Heart left ventricle (tissue), 16 donors: ENCODE results near the gene GNAS. TPM values are rescaled to one million over a fixed set of nuclear protein-coding genes. Genes with fewer than 3 reads are reported as not detected.

ENCODE experiments used
- ATAC-seq, 4 donors: fragments of 200-7000 bp; cut with Tn5 transposase; one replicate each; pipeline ENCODE4 v1.9.1; 2020 to 2022; ENCODE audit warnings: moderate library complexity in 4 of 4, mild to moderate bottlenecking in 3 of 4, moderate number of reproducible peaks in 1 of 4
- DNase-seq, 5 donors: peaks; one replicate each; pipeline ENCODE4 v3.0.0-alpha.2; 2020
- H3K27ac ChIP-seq, 12 donors: fragments of 200-600 bp; sonication (generic) in 4 of 12; one replicate each; pipeline versions ENCODE4 v1.5.0 to v1.8.0; 2016 to 2022; ENCODE audit warnings: mild to moderate bottlenecking in 2 of 12
- H3K27me3 ChIP-seq, 9 donors: fragments of 200-600 bp; sonication (generic) in 2 of 9; one replicate each; pipeline versions ENCODE4 v1.5.1 to v1.8.0; 2016 to 2022; ENCODE audit warnings: mild to moderate bottlenecking in 3 of 9
- H3K36me3 ChIP-seq, 9 donors: fragments of 200-600 bp; sonication (generic) in 2 of 9; one replicate each; pipeline versions ENCODE4 v1.5.0 to v1.8.0; 2018 to 2022; ENCODE audit warnings: mild to moderate bottlenecking in 2 of 9
- H3K4me1 ChIP-seq, 12 donors: fragments of 200-600 bp; sonication (generic) in 4 of 12; one replicate each; pipeline versions ENCODE4 v1.5.0 to v1.8.0; 2016 to 2022; ENCODE audit warnings: mild to moderate bottlenecking in 3 of 12
- H3K4me3 ChIP-seq, 12 donors: fragments of 200-600 bp; sonication (generic) in 4 of 12; one replicate each; pipeline versions ENCODE4 v1.5.0 to v1.8.0; 2017 to 2022; ENCODE audit warnings: mild to moderate bottlenecking in 9 of 12, moderate library complexity in 4 of 12
- H3K9me3 ChIP-seq, 12 donors: fragments of 200-600 bp; sonication (generic) in 4 of 12; one replicate each; pipeline versions ENCODE4 v1.5.0 to v1.8.0; 2016 to 2022; ENCODE audit warnings: mild to moderate bottlenecking in 1 of 12
- POLR2A ChIP-seq, 2 donors: fragments of 450-650 bp; IDR thresholded peaks; one replicate each; pipeline ENCODE4 v1.6.1; 2017; ENCODE audit warnings: antibody characterized with exemption in 2 of 2, mild to moderate bottlenecking in 2 of 2, moderate library complexity in 2 of 2
- WGBS, 4 donors: extraction: QIAGEN DNeasy Blood & Tissue Kit in 2 of 4; methylation state at CpG; one replicate each; pipeline versions ENCODE4 v1.1.5 to v1.1.7; 2013 to 2018; 5-methylcytosine and 5-hydroxymethylcytosine counted together
- intact Hi-C, 10 donors: fragments of 100-400 bp; cut with DNase I; formaldehyde crosslinking; loops; one replicate each; pipeline versions ENCODE4 v1.11.1 to v1.14.2; 2022
- polyA plus RNA-seq, 2 donors: library from polyadenylated mRNA; stranded (reverse); fragments of 200-250 nt; gene quantifications; one replicate each; pipeline ENCODE4 v1.2.3, GENCODE V29; 2013
- total RNA-seq, 9 donors: library from RNA; depleted of rRNA in 2 of 9; stranded (reverse); fragments of >200 nt in 2 of 9; fragmentation: NEBNext Ultra II Directional in 3 of 9; extraction: Animal tissue kit (Norgen Biotek cat#: 25700) in 3 of 9; gene quantifications; one replicate each; pipeline versions ENCODE4 v1.1.0 to v1.2.4, GENCODE V29; 2016 to 2023
- TF ChIP-seq, protein P1 (sequence below), 12 donors: fragments of 200-600 bp; sonication (generic) in 4 of 12; IDR thresholded peaks; one replicate each; pipeline versions ENCODE4 v1.5.0 to v1.8.0; 2018 to 2022; ENCODE audit warnings: antibody characterized with exemption in 12 of 12, mild to moderate bottlenecking in 5 of 12
- donor health status: ischemic (EF 13 %, LVEDD 7.1; RV severe dilation, severe dysfunction).
- donor health status: healthy with polysubstance abuse.
- donor health status: DM: no; HTN: yes; CAD: no.
- donor health status: DM: no; HTN: no; CAD: no.
- donor health status: ischemic (EF 25% LVEDD 6.9; RV normal size, moderate dysfunction).
- donor health status: ischemic (EF 25% LVEDD 5.7; RV mildly dilated, moderate dysfunction).
- donor health status: healthy.
- donor health status: DM: yes; HTN: yes; CAD: no.
- donor health status: ischemic (EF 35%, LVEDD 5.7; RV mildly dilated, moderate dysfunction).
- donor health status: nonischemic (EF 11% LVEDD 7.7; RV severe dilation, severe dysfunction).
- donor health status: DM: yes; HTN: yes; CAD: no.
- donor health status: PGD.
- donor health status: ischemic (EF 29% LVEDD 5.4; RV normal size, mild dysfunction).
- donor health status: nonischemic (EF 23%, LVEDD 6.1; RV moderate dilation, normal function).

The GNAS gene
- total and polyA plus RNA-seq, 11 donors, result 1,246 to 2,999 (median 1,604) TPM

DNA sequence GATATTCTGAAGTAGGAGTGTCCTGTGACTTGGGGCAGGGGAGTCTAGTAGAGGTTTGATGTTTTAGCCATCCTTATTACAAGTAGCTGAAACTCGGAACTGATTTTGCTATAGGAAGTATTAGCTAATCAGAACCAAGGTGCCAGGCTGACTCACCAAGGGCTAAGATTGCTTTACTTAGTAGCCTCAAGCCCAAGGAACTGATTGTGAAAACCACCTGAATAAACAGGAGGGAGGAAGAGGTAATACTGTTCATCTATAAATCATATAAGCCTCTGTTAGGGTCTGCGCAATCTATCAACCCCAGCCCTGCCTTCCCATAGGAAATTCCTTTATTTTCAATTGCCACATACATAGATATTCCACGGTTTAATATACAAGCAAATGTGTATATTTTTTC lies 54.4 kb downstream of the GNAS start:
- WGBS, 4 donors, result 28 to 51% (median 37%) methylated on average over 3 of the region's 3 CpGs
- Histone ChIP-seq H3K4me1 (peaks cover 0 to 79% (median 56%) of the 10 kb centered on the region in 12 donors), H3K9me3 (no peaks in the 10 kb centered on the region), H3K27me3 (no peaks in the 10 kb centered on the region), H3K4me3 (peak overlapping the region in 9 of 12 donors; percentile 5 to 46 (median 30)), H3K27ac (peak overlapping the region; percentile 64 to 93 (median 84)), H3K36me3 (peaks cover 10 to 91% (median 78%) of the 10 kb centered on the region in 9 donors)
- no peak for TF ChIP-seq POLR2A (IDR thresholded peaks at IDR 0.05)
- TF ChIP-seq, protein P1, sequence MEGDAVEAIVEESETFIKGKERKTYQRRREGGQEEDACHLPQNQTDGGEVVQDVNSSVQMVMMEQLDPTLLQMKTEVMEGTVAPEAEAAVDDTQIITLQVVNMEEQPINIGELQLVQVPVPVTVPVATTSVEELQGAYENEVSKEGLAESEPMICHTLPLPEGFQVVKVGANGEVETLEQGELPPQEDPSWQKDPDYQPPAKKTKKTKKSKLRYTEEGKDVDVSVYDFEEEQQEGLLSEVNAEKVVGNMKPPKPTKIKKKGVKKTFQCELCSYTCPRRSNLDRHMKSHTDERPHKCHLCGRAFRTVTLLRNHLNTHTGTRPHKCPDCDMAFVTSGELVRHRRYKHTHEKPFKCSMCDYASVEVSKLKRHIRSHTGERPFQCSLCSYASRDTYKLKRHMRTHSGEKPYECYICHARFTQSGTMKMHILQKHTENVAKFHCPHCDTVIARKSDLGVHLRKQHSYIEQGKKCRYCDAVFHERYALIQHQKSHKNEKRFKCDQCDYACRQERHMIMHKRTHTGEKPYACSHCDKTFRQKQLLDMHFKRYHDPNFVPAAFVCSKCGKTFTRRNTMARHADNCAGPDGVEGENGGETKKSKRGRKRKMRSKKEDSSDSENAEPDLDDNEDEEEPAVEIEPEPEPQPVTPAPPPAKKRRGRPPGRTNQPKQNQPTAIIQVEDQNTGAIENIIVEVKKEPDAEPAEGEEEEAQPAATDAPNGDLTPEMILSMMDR (IDR thresholded peaks at IDR 0.05), result no peak
- intact Hi-C loops, result loop anchor here in 5 of 10 donors (2.0 to 5.0 kb wide), 3 partner anchors 14 to 125 kb away; partner anchors contain the start of genes NELFCD (in 5 of the 5) and ATP5F1E (in 1 of the 5)
- ATAC-seq (peak in 1 of 4 donors; percentile 3), DNase-seq (no peak)

DNA sequence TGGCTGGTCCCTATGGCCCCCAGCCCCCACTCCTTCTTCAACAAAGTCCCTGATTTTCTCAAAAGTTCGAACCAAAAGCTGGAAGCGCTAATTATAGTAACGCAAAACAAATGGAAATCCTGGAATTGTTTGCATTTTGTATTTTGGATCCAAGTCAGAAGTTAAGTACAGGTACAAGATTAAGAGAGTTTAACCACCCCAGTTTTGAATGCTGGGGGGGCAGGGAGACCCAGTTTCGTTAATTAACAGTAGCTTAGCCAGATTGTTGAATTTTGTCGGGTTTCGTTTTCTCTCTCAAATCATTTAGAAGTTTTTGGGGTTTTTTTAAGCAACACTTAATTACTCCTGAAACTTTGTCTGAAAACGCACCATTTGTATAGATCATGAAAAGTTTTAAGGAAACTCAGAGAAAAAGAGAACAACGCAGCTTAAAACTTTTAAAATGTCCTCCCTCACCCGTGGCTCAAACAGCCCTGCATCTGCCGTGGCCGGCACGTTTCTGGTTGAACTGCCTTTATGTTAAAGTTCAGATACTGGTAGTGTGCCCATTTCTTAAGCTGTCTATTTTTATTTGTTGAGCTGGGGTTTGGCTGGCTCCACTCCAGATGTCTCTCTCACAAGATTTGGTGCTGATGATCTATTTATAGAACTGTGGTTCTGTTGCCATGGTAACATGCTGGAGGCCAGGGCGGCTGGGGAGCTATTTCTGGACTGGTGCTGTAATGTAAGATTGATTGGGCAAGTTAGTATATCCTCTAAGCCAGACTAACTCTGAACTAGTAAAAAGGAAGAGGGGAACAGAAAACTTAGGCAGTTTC lies 55.0 kb downstream of the GNAS start:
- H3K4me1 ChIP-seq, result peaks cover 0 to 73% (median 51%) of the 10 kb centered on the region in 12 donors
- peak; percentile 91 to 98 (median 94) for ATAC-seq
- H3K27me3 ChIP-seq, result no peaks in the 10 kb centered on the region
- H3K9me3 ChIP-seq, result no peaks in the 10 kb centered on the region
- DNase-seq, result peak; percentile 86 to 94 (median 94)
- H3K4me3 ChIP-seq, result peak overlapping the region in 9 of 12 donors; percentile 5 to 46 (median 30)
- peaks cover 10 to 90% (median 79%) of the 10 kb centered on the region in 9 donors for H3K36me3 ChIP-seq
- peak overlapping the region; percentile 64 to 93 (median 84) for H3K27ac ChIP-seq
- TF ChIP-seq, protein P1 (IDR thresholded peaks at IDR 0.05), result no peak
- TF ChIP-seq POLR2A (IDR thresholded peaks at IDR 0.05), result no peak
- intact Hi-C loops, result loop anchor here in 5 of 10 donors (2.0 to 5.0 kb wide), 4 partner anchors 15 to 125 kb away; partner anchors contain the start of genes NELFCD (in 5 of the 5) and ATP5F1E (in 1 of the 5)
- 9 to 14% (median 10%) methylated on average over 13 of the region's 13 CpGs for WGBS, 4 donors

DNA sequence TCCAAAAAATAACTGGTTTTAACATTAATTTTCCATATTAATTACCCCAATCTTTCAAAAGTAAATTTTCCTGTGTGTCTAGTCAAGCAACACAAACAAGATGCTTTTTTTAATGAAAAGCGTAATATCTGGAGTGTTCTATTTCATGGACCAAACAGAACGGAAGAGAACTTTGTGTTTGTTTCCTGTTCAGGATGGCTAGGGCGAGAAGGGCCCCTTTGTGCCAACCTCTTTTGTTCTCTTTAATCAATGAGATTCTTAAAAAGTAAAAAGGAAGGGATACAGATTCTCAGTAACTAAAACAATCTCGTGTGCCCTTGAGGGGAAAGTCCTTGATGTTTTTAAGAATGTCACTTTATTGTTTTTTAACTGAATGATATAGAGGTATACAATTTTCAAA lies 55.7 kb downstream of the GNAS start:
- Histone ChIP-seq H3K9me3 (no peaks in the 10 kb centered on the region), H3K36me3 (peaks cover 10 to 88% (median 79%) of the 10 kb centered on the region in 9 donors), H3K4me1 (peaks cover 0 to 66% (median 44%) of the 10 kb centered on the region in 12 donors), H3K4me3 (peak overlapping the region in 9 of 12 donors; percentile 5 to 46 (median 30)), H3K27me3 (no peaks in the 10 kb centered on the region), H3K27ac (peak overlapping the region; percentile 64 to 93 (median 84))
- intact Hi-C loops, result loop anchor here in 5 of 10 donors (2.0 to 5.0 kb wide), 3 partner anchors 17 to 124 kb away; partner anchors contain the start of genes NELFCD (in 5 of the 5) and ATP5F1E (in 1 of the 5)
- 19 to 26% (median 24%) methylated on average over 4 of the region's 4 CpGs for WGBS, 4 donors
- no peak for DNase-seq
- TF ChIP-seq, protein P1 (IDR thresholded peaks at IDR 0.05), result no peak
- no peak for TF ChIP-seq POLR2A (IDR thresholded peaks at IDR 0.05)
- peak in 1 of 4 donors; percentile 18 for ATAC-seq

DNA sequence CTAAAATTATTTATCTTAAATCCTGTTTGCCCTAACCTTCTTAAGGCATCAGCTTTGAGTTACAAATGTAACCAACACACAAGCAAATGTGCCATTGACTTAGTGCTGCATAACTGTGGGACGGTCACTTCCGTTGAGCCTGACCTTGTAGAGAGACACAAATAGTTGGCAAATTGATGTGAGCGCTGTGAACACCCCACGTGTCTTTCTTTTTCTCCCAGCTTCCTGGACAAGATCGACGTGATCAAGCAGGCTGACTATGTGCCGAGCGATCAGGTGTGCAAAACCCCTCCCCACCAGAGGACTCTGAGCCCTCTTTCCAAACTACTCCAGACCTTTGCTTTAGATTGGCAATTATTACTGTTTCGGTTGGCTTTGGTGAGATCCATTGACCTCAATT lies 56.4 kb downstream of the GNAS start:
- no peaks in the 10 kb centered on the region for H3K9me3 ChIP-seq
- TF ChIP-seq POLR2A (IDR thresholded peaks at IDR 0.05), result no peak
- TF ChIP-seq, protein P1 (IDR thresholded peaks at IDR 0.05), result no peak
- peak overlapping the region in 1 of 12 donors; percentile 31 for H3K4me3 ChIP-seq
- WGBS, 4 donors, result 55 to 63% (median 62%) methylated on average over 9 of the region's 9 CpGs
- H3K27ac ChIP-seq, result peak overlapping the region; percentile 64 to 93 (median 84)
- H3K27me3 ChIP-seq, result no peaks in the 10 kb centered on the region
- ATAC-seq (peak in 3 of 4 donors; percentile 30 to 44 (median 33)), DNase-seq (no peak)
- intact Hi-C loops, result loop anchor here in 5 of 10 donors (2.0 to 5.0 kb wide), 3 partner anchors 18 to 123 kb away; partner anchors contain the start of genes NELFCD (in 5 of the 5) and ATP5F1E (in 1 of the 5)
- peaks cover 10 to 81% (median 73%) of the 10 kb centered on the region in 9 donors for H3K36me3 ChIP-seq
- peaks cover 0 to 60% (median 40%) of the 10 kb centered on the region in 12 donors for H3K4me1 ChIP-seq
